GM12801 (cell line): ENCODE results near the gene ZP2.

Experiments
- TF ChIP-seq, protein P1 (sequence below): IDR thresholded peaks from one replicate; pipeline ENCODE4 v1.5.1; 2011; ENCODE audit warnings: control low read depth; ENCODE audit not compliant: insufficient read length; ENCODE audit errors: extremely low read depth

ZP2 gene

GRCh38 chr16:21211486-21211885, at the start of gene ZP2:
TSS of gene ZP2 (minus strand) at chr16:21211574. CDS start at chr16:21211547, 27 bp downstream.
- TF ChIP-seq, protein P1, sequence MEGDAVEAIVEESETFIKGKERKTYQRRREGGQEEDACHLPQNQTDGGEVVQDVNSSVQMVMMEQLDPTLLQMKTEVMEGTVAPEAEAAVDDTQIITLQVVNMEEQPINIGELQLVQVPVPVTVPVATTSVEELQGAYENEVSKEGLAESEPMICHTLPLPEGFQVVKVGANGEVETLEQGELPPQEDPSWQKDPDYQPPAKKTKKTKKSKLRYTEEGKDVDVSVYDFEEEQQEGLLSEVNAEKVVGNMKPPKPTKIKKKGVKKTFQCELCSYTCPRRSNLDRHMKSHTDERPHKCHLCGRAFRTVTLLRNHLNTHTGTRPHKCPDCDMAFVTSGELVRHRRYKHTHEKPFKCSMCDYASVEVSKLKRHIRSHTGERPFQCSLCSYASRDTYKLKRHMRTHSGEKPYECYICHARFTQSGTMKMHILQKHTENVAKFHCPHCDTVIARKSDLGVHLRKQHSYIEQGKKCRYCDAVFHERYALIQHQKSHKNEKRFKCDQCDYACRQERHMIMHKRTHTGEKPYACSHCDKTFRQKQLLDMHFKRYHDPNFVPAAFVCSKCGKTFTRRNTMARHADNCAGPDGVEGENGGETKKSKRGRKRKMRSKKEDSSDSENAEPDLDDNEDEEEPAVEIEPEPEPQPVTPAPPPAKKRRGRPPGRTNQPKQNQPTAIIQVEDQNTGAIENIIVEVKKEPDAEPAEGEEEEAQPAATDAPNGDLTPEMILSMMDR: no peak

- TF ChIP-seq, protein P1: no peak
These were observed 45.9 kb upstream of the ZP2 start for GRCh38 chr16:21257284-21257683.

DNA sequence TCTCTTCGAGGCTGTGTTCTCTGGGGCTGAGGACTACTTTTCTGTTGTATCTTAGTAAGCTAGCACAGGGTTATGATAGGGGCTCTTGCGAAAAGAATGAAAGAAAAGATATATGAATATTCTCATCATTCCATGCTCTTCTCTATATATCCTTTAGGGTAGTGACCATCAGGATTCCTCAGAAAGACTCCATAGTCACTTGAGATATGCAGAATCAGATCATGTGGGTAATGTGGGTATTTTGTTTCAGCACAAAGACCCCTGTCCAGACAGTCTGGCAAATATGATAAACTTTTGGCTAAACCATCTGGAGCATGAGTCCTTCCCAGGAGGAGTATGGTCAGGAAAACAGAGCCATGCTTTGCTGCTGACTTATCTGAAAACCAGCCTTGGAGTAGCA, 45.3 kb upstream of the ZP2 start:
- TF ChIP-seq, protein P1: no peak

DNA sequence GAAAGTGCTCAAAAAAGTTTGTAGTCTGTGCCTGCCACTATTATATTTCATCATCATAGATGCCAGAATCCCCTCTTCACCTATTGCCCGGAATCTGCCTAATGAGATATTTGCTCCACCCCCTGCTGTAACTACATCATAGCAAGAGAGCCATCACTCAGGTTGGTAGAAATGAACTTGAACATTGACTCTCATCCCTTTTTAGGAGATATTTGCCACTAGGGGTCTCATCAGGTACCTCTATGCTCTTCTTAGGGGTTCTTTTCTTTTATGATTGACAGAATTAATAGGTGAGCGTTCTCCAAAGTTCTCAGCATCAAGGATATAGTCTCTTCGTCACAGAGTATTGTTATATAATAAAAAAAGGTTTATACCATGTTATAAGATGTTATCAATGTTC, 42.1 kb upstream of the ZP2 start:
- TF ChIP-seq, protein P1: no peak

- TF ChIP-seq, protein P1: no peak
These were observed 38.9 kb upstream of the ZP2 start for GRCh38 chr16:21250072-21250923.

DNA sequence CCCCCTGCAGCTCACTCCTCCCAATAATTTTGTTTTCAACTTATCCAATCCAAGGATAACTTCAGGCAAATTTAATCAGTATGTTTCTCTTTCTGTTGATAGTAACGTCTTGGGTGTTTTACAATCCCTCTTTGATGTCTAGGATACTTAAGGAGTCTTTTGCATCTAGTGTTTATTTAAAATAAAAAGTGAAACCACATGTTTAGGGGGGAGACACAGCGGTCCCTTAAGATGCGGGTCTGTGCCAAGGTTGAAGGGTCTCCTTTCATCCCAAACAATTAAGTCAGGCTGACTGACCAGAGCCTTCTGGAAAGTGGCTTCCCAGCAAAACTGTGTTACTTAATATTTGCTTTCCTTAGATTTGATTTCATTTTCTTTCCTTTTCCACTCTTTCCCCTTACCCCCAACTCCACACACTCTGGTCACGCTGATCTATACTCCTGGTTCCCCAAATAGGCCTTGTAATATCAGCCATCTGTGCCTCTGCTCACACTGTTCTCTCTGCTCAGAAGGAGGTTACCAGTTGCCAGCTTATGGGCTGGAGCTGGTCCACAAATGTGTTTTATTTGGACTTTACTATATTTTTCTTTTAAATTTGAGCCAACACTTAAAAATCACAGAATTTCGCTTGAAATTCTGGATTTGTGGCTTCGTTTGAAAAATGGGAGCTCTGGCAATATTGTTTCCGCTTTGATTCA, 33.3 kb upstream of the ZP2 start:
- TF ChIP-seq, protein P1: no peak

- TF ChIP-seq, protein P1: no peak
These were observed 31.4 kb upstream of the ZP2 start for GRCh38 chr16:21242756-21243155.
